HepG2 (cell line): ENCODE results near the gene TCF23. TPM values are rescaled to one million over a fixed set of nuclear protein-coding genes. Genes with fewer than 3 reads are reported as not detected.
A peak's percentile ranks its signal among the peaks of the same experiment; 100 is the strongest.

Experiments
- FOXO4 ChIP-seq: sonication (generic); formaldehyde crosslinking; conservative IDR thresholded peaks from 2 replicates; pipeline ENCODE4 v1.8.1; 2023; ENCODE audit warnings: missing genetic modification reagents
- FOXP4 ChIP-seq: sonication (generic); formaldehyde crosslinking; IDR thresholded peaks from 2 replicates; pipeline ENCODE4 v1.4.0; 2020; ENCODE audit warnings: missing genetic modification reagents
- LBX2 ChIP-seq: sonication (generic); formaldehyde crosslinking; IDR thresholded peaks from 2 replicates; pipeline ENCODE4 v1.5.0; 2020; ENCODE audit warnings: missing genetic modification reagents, mild to moderate bottlenecking, borderline replicate concordance
- NBN ChIP-seq: fragments of 450-650 bp; conservative IDR thresholded peaks from 2 replicates; pipeline ENCODE4 v1.6.1; 2017
- RORA ChIP-seq: sonication (generic); formaldehyde crosslinking; IDR thresholded peaks from 2 replicates; pipeline ENCODE4 v1.5.0; 2020; ENCODE audit warnings: mild to moderate bottlenecking, missing genetic modification reagents, moderate library complexity
- SNRNP70 ChIP-seq: fragments of 200-400 bp; formaldehyde crosslinking; IDR thresholded peaks from 2 replicates; pipeline ENCODE4 v1.6.1; 2017; ENCODE audit warnings: mild to moderate bottlenecking, low read depth, low read length, moderate library complexity
- SOX5 ChIP-seq: IDR thresholded peaks from 2 replicates; pipeline ENCODE4 v1.6.1; 2016; ENCODE audit warnings: borderline replicate concordance
- TFDP2 ChIP-seq: sonication (generic); formaldehyde crosslinking; IDR thresholded peaks from 2 replicates; pipeline ENCODE4 v1.4.0; 2020; ENCODE audit warnings: missing genetic modification reagents
- THYN1 ChIP-seq: sonication (generic); formaldehyde crosslinking; IDR thresholded peaks from 2 replicates; pipeline ENCODE4 v1.8.1; 2023; ENCODE audit warnings: low read depth, mild to moderate bottlenecking, moderate library complexity, missing genetic modification reagents, borderline replicate concordance
- ZC3H4 ChIP-seq: sonication (generic); formaldehyde crosslinking; IDR thresholded peaks from 2 replicates; pipeline ENCODE4 v1.4.0; 2020; ENCODE audit warnings: missing genetic modification reagents, borderline replicate concordance
- ZNF343 ChIP-seq: sonication (generic); formaldehyde crosslinking; IDR thresholded peaks from 2 replicates; pipeline ENCODE4 v1.4.0; 2020; ENCODE audit warnings: mild to moderate bottlenecking, missing genetic modification reagents
- ZNF484 ChIP-seq: sonication (generic); formaldehyde crosslinking; IDR thresholded peaks from 2 replicates; pipeline ENCODE4 v1.5.1; 2020; ENCODE audit warnings: mild to moderate bottlenecking, low read depth, missing genetic modification reagents, borderline replicate concordance
- ZNF615 ChIP-seq: sonication (generic); formaldehyde crosslinking; IDR thresholded peaks from 2 replicates; pipeline ENCODE4 v1.5.0; 2020; ENCODE audit warnings: mild to moderate bottlenecking, missing genetic modification reagents, borderline replicate concordance
- ZNF710 ChIP-seq: sonication (generic); formaldehyde crosslinking; IDR thresholded peaks from 2 replicates; pipeline ENCODE4 v1.5.0; 2020; ENCODE audit warnings: mild to moderate bottlenecking, missing genetic modification reagents, borderline replicate concordance
- ZNF768 ChIP-seq: sonication (generic); formaldehyde crosslinking; IDR thresholded peaks from 2 replicates; pipeline ENCODE4 v1.4.0; 2020; ENCODE audit warnings: missing genetic modification reagents
- ZNF777 ChIP-seq: sonication (generic); formaldehyde crosslinking; IDR thresholded peaks from 2 replicates; pipeline ENCODE4 v1.4.0; 2020; ENCODE audit warnings: missing genetic modification reagents
- ZXDC ChIP-seq: sonication (generic); formaldehyde crosslinking; IDR thresholded peaks from 2 replicates; pipeline ENCODE4 v1.5.0; 2020; ENCODE audit warnings: mild to moderate bottlenecking, missing genetic modification reagents
- polyA plus RNA-seq, 8 experiments: library from polyadenylated mRNA; depleted of rRNA in 3 of 8; stranded (reverse) in 7 of 8; unstranded in 1 of 8; fragments of >200 nt; fragmentation: Illumina TruSeq in 4 of 8; extraction: Trizol in 4 of 8; gene quantifications; 2 replicates each; pipeline versions ENCODE4 v1.2.1 to v1.2.3, GENCODE V29; 2011 to 2016; ENCODE audit warnings: low read depth in 4 of 8, missing spikeins in 1 of 8, mixed read lengths in 1 of 8; ENCODE audit not compliant: insufficient read depth in 1 of 8
- total RNA-seq, 5 experiments: library from RNA; depleted of rRNA; stranded (reverse); fragments of >200 nt; fragmentation: Illumina TruSeq; extraction: Trizol; gene quantifications; 2 replicates each; pipeline ENCODE4 v1.2.3, GENCODE V29; 2016; ENCODE audit warnings: low read depth in 1 of 5

The TCF23 gene
- total and polyA plus RNA-seq, 2 of the 13 experiments (the other 11 are each of a cell fraction or from before 2014, with no cell fraction given), result 0.02 to 1.4 TPM

- TF ChIP-seq FOXO4 (CRISPR knock-in tag), result peak; percentile 83; the same call in 1 of the 2 replicates
- 0 out of 2 replicates have a peak, but pooled peaks have one; percentile 47 for TF ChIP-seq TFDP2
- peak; percentile 90; the same call in 1 of the 2 replicates for TF ChIP-seq ZNF710 (CRISPR knock-in tag)
- TF ChIP-seq RORA (CRISPR knock-in tag), result peak; percentile 69
- TF ChIP-seq ZC3H4 (CRISPR knock-in tag), result peak; percentile 28; the same call in 1 of the 2 replicates
- TF ChIP-seq ZNF777 (CRISPR knock-in tag), result no peak
- TF ChIP-seq ZNF768 (CRISPR knock-in tag), result no peak
- TF ChIP-seq ZNF484, result no peak
- TF ChIP-seq ZNF615, result no peak
- TF ChIP-seq FOXP4 (CRISPR knock-in tag), result peak; percentile 99
- no peak; the same call in 1 of the 2 replicates for TF ChIP-seq ZNF343
- TF ChIP-seq THYN1 (CRISPR knock-in tag), result no peak
- TF ChIP-seq LBX2 (CRISPR knock-in tag), result no peak
- peak; percentile 99 for TF ChIP-seq SOX5 (CRISPR knock-in tag)
- no peak for TF ChIP-seq NBN
- TF ChIP-seq SNRNP70, result no peak
- TF ChIP-seq ZXDC (CRISPR knock-in tag), result no peak
These were observed 28.9 kb downstream of the TCF23 start (continued) for GRCh38 chr2:27177441-27178351.
